Measurements from ENCODE around the gene ZNF462. TPM values are rescaled to one million over a fixed set of nuclear protein-coding genes. Genes with fewer than 3 reads are reported as not detected.

ZNF462 gene
- total RNA-seq, 4 donors from 2014 or later: 9.3 to 13.3 (median 11.4) TPM

DNA sequence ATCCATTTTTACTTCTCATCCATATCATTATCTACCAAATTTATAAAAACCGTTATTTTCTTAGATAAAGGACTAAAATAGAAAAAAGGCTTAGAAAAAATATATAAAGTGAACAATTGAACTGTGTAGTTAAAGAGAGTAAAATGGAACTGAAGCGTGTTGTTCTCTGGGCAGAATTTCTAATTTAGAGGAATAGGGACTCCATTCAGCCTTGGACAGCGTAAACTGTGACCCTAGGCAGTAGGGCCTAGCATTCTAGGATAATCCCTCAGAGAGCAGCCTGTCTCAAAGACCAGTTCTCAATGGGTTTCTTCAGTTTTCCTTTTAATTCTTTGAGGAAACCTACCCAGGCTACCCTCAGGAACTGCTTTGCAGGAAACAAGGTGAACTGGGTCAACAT is 11.1 kb downstream of the ZNF462 start:
- ATAC-seq (no peak), DNase-seq (no peak)
- no peaks in the 10 kb centered on the region for H3K27me3 ChIP-seq
- in situ Hi-C loops (cut with MboI; ENCODE audit: low sequenced_read_pairs in 4 of 4) (loop anchor here in 1 of 4 donors (25.0 kb wide), 1 partner anchor 962 kb away; no protein-coding TSS in a partner anchor), intact Hi-C loops (cut with DNase I; ENCODE audit: low total_unique reads) (no loop called here)
- no peak overlapping the region for H3K4me3 ChIP-seq
- no peaks in the 10 kb centered on the region for H3K9me3 ChIP-seq
- TF ChIP-seq POLR2A (IDR thresholded peaks at IDR 0.05): no peak
- no peaks in the 10 kb centered on the region for H3K36me3 ChIP-seq
- H3K27ac ChIP-seq: peak overlapping the region; percentile 49 to 88 (median 67)
- H3K4me1 ChIP-seq: peaks cover 93% of the 10 kb centered on the region in 2 donors

DNA sequence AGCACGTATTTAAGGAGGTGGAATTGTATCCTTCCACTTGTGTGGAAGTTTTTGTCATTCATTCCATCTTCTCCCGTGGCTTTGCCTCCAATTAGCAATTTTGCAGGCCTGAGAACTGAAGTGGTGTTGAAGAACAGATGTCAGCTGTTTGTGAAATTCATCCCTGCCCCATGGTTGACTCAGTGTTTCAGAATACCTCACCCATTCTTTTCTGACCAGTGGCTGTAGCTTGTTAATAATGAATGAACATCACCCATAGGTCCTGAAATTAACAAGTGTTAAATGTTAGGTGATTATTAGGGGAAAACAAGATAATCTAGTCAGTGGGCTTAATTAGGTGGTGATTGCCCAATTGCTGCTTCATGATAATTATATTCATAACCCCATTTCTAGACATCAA is 11.7 kb downstream of the ZNF462 start:
- ATAC-seq (peak; percentile 73 to 82), DNase-seq (no peak)
- peaks cover 88 to 92% of the 10 kb centered on the region in 2 donors for H3K4me1 ChIP-seq
- intact Hi-C loops (cut with DNase I; ENCODE audit: low total_unique reads) (no loop called here), in situ Hi-C loops (cut with MboI; ENCODE audit: low sequenced_read_pairs in 4 of 4) (loop anchor here in 1 of 4 donors (25.0 kb wide), 1 partner anchor 962 kb away; no protein-coding TSS in a partner anchor)
- no peak overlapping the region for H3K4me3 ChIP-seq
- H3K36me3 ChIP-seq: no peaks in the 10 kb centered on the region
- peak overlapping the region; percentile 49 to 88 (median 67) for H3K27ac ChIP-seq
- H3K27me3 ChIP-seq: no peaks in the 10 kb centered on the region
- H3K9me3 ChIP-seq: no peaks in the 10 kb centered on the region
- no peak for TF ChIP-seq POLR2A (IDR thresholded peaks at IDR 0.05)
- TF ChIP-seq, protein P1, sequence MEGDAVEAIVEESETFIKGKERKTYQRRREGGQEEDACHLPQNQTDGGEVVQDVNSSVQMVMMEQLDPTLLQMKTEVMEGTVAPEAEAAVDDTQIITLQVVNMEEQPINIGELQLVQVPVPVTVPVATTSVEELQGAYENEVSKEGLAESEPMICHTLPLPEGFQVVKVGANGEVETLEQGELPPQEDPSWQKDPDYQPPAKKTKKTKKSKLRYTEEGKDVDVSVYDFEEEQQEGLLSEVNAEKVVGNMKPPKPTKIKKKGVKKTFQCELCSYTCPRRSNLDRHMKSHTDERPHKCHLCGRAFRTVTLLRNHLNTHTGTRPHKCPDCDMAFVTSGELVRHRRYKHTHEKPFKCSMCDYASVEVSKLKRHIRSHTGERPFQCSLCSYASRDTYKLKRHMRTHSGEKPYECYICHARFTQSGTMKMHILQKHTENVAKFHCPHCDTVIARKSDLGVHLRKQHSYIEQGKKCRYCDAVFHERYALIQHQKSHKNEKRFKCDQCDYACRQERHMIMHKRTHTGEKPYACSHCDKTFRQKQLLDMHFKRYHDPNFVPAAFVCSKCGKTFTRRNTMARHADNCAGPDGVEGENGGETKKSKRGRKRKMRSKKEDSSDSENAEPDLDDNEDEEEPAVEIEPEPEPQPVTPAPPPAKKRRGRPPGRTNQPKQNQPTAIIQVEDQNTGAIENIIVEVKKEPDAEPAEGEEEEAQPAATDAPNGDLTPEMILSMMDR (IDR thresholded peaks at IDR 0.05 in 4 of 5, conservative IDR thresholded peaks at IDR 0.05 in 1 of 5): no peak

DNA sequence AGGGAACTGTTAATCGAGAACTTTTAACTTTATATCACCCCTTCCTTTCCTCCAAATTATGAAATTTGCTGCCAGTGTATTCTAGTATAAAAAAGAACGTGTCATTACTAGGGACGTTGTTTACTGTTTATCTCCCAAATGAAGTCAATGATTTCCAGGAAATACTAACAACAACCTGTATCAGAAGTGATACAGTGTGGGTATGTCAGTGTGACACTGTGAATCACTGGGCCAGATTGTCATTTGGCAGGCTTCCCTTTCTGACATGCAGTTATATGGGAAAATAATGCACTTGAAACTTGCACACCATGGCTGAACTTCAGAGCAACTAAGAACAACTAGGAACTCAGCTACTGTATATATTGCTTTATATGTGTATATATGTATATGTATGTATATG is 12.6 kb downstream of the ZNF462 start:
- TF ChIP-seq POLR2A (IDR thresholded peaks at IDR 0.05): no peak
- no peaks in the 10 kb centered on the region for H3K36me3 ChIP-seq
- in situ Hi-C loops (cut with MboI; ENCODE audit: low sequenced_read_pairs in 4 of 4): no loop called here
- no peaks in the 10 kb centered on the region for H3K9me3 ChIP-seq
- no peak for DNase-seq
- ATAC-seq: peak in 1 of 2 donors; percentile 55
- intact Hi-C loops (cut with DNase I; ENCODE audit: low total_unique reads): no loop called here
- peak overlapping the region; percentile 49 to 88 (median 67) for H3K27ac ChIP-seq
- H3K4me3 ChIP-seq: no peak overlapping the region
- H3K27me3 ChIP-seq: no peaks in the 10 kb centered on the region
- peaks cover 88 to 92% of the 10 kb centered on the region in 2 donors for H3K4me1 ChIP-seq

DNA sequence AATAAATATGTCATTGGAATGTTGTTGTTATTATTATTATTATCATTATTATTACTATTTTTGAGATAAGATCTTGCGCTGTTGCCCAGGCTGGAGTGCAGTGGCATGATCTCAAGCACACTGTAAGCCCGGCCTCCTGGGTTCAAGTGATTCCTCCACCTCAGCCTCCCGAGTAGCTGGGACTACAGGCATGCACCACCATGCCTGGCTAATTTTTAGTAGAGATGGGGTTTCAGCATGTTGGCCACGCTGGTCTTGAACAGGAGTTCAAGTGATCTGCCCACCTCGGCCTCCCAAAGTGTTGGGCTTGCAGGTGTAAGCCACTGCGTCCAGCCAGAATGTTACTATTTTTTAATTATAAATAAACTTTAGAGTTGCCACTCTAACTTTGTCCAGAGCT is 14.4 kb downstream of the ZNF462 start:
- TF ChIP-seq, protein P1 (IDR thresholded peaks at IDR 0.05 in 4 of 5, conservative IDR thresholded peaks at IDR 0.05 in 1 of 5): no peak
- no peak for TF ChIP-seq POLR2A (IDR thresholded peaks at IDR 0.05)
- H3K9me3 ChIP-seq: no peaks in the 10 kb centered on the region
- ATAC-seq (no peak), DNase-seq (no peak)
- no peaks in the 10 kb centered on the region for H3K27me3 ChIP-seq
- peaks cover 86 to 88% of the 10 kb centered on the region in 2 donors for H3K4me1 ChIP-seq
- H3K27ac ChIP-seq: peak overlapping the region; percentile 70 to 88 (median 75)
- H3K4me3 ChIP-seq: no peak overlapping the region
- intact Hi-C loops (cut with DNase I; ENCODE audit: low total_unique reads) (no loop called here), in situ Hi-C loops (cut with MboI; ENCODE audit: low sequenced_read_pairs in 4 of 4) (no loop called here)
- no peaks in the 10 kb centered on the region for H3K36me3 ChIP-seq

DNA sequence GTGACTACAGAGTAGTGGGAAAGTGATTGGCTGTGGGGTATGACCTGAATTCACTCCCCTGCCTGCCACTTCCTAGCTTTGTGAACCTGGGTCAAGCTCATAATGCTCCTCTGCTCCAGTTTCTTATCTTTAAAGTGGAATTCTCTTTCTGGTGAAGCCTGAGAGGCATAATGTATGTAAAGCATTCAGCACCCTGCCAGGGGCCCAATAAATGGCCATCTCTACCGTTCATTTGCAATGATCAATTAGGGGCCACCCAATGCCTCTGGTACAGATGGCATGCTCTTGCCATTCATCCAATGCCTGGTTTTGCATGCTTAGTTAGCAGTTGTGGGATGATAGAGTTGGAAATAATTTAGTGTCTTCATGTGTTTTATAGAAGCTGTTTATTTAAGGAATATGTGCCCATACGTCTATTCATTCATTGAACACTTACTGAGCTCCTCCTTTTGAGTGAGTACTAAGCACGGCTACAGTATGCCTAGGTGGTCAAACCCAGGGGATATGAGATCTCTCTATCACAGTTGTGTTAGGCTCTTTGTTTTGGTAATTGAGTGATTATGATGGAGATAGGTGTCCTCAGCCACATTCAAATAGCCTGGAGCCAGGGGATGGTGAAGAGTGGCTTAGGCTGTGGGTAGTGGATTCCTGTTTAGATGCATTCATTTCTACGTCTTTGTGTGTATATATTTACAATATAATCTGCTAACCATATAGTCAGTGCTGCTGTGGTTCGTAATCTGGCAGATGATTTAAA is 15.3 kb downstream of the ZNF462 start:
- H3K4me1 ChIP-seq: peaks cover 78 to 80% of the 10 kb centered on the region in 2 donors
- no peaks in the 10 kb centered on the region for H3K27me3 ChIP-seq
- H3K27ac ChIP-seq: peak overlapping the region; percentile 70 to 88 (median 75)
- ATAC-seq (no peak), DNase-seq (no peak)
- in situ Hi-C loops (cut with MboI; ENCODE audit: low sequenced_read_pairs in 4 of 4): no loop called here
- intact Hi-C loops (cut with DNase I; ENCODE audit: low total_unique reads): no loop called here
- TF ChIP-seq, protein P1 (IDR thresholded peaks at IDR 0.05 in 4 of 5, conservative IDR thresholded peaks at IDR 0.05 in 1 of 5): no peak
- no peak for TF ChIP-seq POLR2A (IDR thresholded peaks at IDR 0.05)
- H3K4me3 ChIP-seq: no peak overlapping the region
- no peaks in the 10 kb centered on the region for H3K36me3 ChIP-seq
- no peaks in the 10 kb centered on the region for H3K9me3 ChIP-seq

All from gastrocnemius medialis (tissue), 4 donors.